ENCODE measurements around the gene CEMIP2.

The CEMIP2 gene

GRCh38 chr9:71741926-71742648 is 26.2 kb downstream of the CEMIP2 start:
- no peak overlapping the region for H3K4me2 ChIP-seq
- no peak overlapping the region for H3K4me3 ChIP-seq (IDR thresholded peaks at IDR 0.05; ENCODE audit: insufficient read depth, low read depth, low read length)
- no peak overlapping the region for H3K9ac ChIP-seq
- no peaks in the 10 kb centered on the region for H3K36me3 ChIP-seq (ENCODE audit: insufficient read depth)
- no peaks in the 10 kb centered on the region for H3K79me2 ChIP-seq (ENCODE audit: insufficient read depth, low read depth)
- H3K27me3 ChIP-seq (ENCODE audit: insufficient read depth, low read depth): no peaks in the 10 kb centered on the region
- peaks cover 4% of the 10 kb centered on the region for H3K4me1 ChIP-seq (ENCODE audit: low read depth, poor library complexity, severe bottlenecking)
- TF ChIP-seq CTCF (conservative IDR thresholded peaks at IDR 0.05; ENCODE audit: low read depth, low read length): no peak
- H2AFZ ChIP-seq (ENCODE audit: low read depth): no peak overlapping the region
- no peaks in the 10 kb centered on the region for H4K20me1 ChIP-seq (ENCODE audit: insufficient read depth)
- no peak overlapping the region for H3K27ac ChIP-seq

GRCh38 chr9:71740199-71740598 is 28.1 kb downstream of the CEMIP2 start:
- H2AFZ ChIP-seq (ENCODE audit: low read depth): no peak overlapping the region
- no peak overlapping the region for H3K9ac ChIP-seq
- H3K27me3 ChIP-seq (ENCODE audit: insufficient read depth, low read depth): no peaks in the 10 kb centered on the region
- TF ChIP-seq CTCF (conservative IDR thresholded peaks at IDR 0.05; ENCODE audit: low read depth, low read length): no peak
- H3K27ac ChIP-seq: no peak overlapping the region
- no peaks in the 10 kb centered on the region for H3K79me2 ChIP-seq (ENCODE audit: insufficient read depth, low read depth)
- H3K4me3 ChIP-seq (IDR thresholded peaks at IDR 0.05; ENCODE audit: insufficient read depth, low read depth, low read length): no peak overlapping the region
- no peaks in the 10 kb centered on the region for H4K20me1 ChIP-seq (ENCODE audit: insufficient read depth)
- H3K36me3 ChIP-seq (ENCODE audit: insufficient read depth): no peaks in the 10 kb centered on the region
- no peak overlapping the region for H3K4me2 ChIP-seq
- peaks cover 4% of the 10 kb centered on the region for H3K4me1 ChIP-seq (ENCODE audit: low read depth, poor library complexity, severe bottlenecking)

- TF ChIP-seq CTCF (conservative IDR thresholded peaks at IDR 0.05; ENCODE audit: low read depth, low read length): no peak
- no peaks in the 10 kb centered on the region for H4K20me1 ChIP-seq (ENCODE audit: insufficient read depth)
- no peaks in the 10 kb centered on the region for H3K79me2 ChIP-seq (ENCODE audit: insufficient read depth, low read depth)
Observed at GRCh38 chr9:71737455-71737854, 30.9 kb downstream of the CEMIP2 start.

GRCh38 chr9:71736236-71736635 is 32.1 kb downstream of the CEMIP2 start:
- Histone ChIP-seq H3K27me3 (ENCODE audit: insufficient read depth, low read depth) (no peaks in the 10 kb centered on the region), H3K36me3 (ENCODE audit: insufficient read depth) (no peaks in the 10 kb centered on the region), H3K4me3 (IDR thresholded peaks at IDR 0.05; ENCODE audit: insufficient read depth, low read depth, low read length) (no peak overlapping the region), H3K4me2 (no peak overlapping the region), H3K4me1 (ENCODE audit: low read depth, poor library complexity, severe bottlenecking) (no peaks in the 10 kb centered on the region), H4K20me1 (ENCODE audit: insufficient read depth) (no peaks in the 10 kb centered on the region), H2AFZ (ENCODE audit: low read depth) (no peak overlapping the region), H3K27ac (no peak overlapping the region), H3K79me2 (ENCODE audit: insufficient read depth, low read depth) (no peaks in the 10 kb centered on the region), H3K9ac (no peak overlapping the region)
- TF ChIP-seq CTCF (conservative IDR thresholded peaks at IDR 0.05; ENCODE audit: low read depth, low read length): no peak

More at GRCh38 chr9:71737455-71737854, 30.9 kb downstream of the CEMIP2 start:
- no peak overlapping the region for H3K4me2 ChIP-seq
- H3K36me3 ChIP-seq (ENCODE audit: insufficient read depth): no peaks in the 10 kb centered on the region
- H3K4me3 ChIP-seq (IDR thresholded peaks at IDR 0.05; ENCODE audit: insufficient read depth, low read depth, low read length): no peak overlapping the region
- no peak overlapping the region for H2AFZ ChIP-seq (ENCODE audit: low read depth)
- H3K4me1 ChIP-seq (ENCODE audit: low read depth, poor library complexity, severe bottlenecking): no peaks in the 10 kb centered on the region
- H3K9ac ChIP-seq: no peak overlapping the region
- no peaks in the 10 kb centered on the region for H3K27me3 ChIP-seq (ENCODE audit: insufficient read depth, low read depth)
- no peak overlapping the region for H3K27ac ChIP-seq
